ENCODE measurements around the gene MED13L.

MED13L gene

GRCh38 chr12:116131176-116131575 lies 146.3 kb downstream of the MED13L start:
- TF ChIP-seq CTCF (IDR thresholded peaks at IDR 0.05; ENCODE audit: low read depth, low read length, missing control alignments) = no peak
- DNase-seq (ENCODE audit: low read depth) = no peak
- H3K4me3 ChIP-seq (ENCODE audit: low read depth, low read length) = no peak overlapping the region

GRCh38 chr12:116130431-116130830 lies 147.1 kb downstream of the MED13L start:
- no peak for TF ChIP-seq CTCF (IDR thresholded peaks at IDR 0.05; ENCODE audit: low read depth, low read length, missing control alignments)
- no peak for DNase-seq (ENCODE audit: low read depth)
- H3K4me3 ChIP-seq (ENCODE audit: low read depth, low read length) = no peak overlapping the region

- H3K4me3 ChIP-seq (ENCODE audit: low read depth, low read length) = no peak overlapping the region
- DNase-seq (ENCODE audit: low read depth) = no peak
- no peak for TF ChIP-seq CTCF (IDR thresholded peaks at IDR 0.05; ENCODE audit: low read depth, low read length, missing control alignments)
These were observed 148.7 kb downstream of the MED13L start for GRCh38 chr12:116128779-116129178.

- no peak for TF ChIP-seq CTCF (IDR thresholded peaks at IDR 0.05; ENCODE audit: low read depth, low read length, missing control alignments)
- no peak overlapping the region for H3K4me3 ChIP-seq (ENCODE audit: low read depth, low read length)
- DNase-seq (ENCODE audit: low read depth) = no peak
These were observed 149.6 kb downstream of the MED13L start for GRCh38 chr12:116127859-116128258.

- TF ChIP-seq CTCF (IDR thresholded peaks at IDR 0.05; ENCODE audit: low read depth, low read length, missing control alignments) = no peak
- H3K4me3 ChIP-seq (ENCODE audit: low read depth, low read length) = no peak overlapping the region
- no peak for DNase-seq (ENCODE audit: low read depth)
These were observed 150.9 kb downstream of the MED13L start for GRCh38 chr12:116126610-116127009.

GRCh38 chr12:116125956-116126566 lies 151.4 kb downstream of the MED13L start:
- no peak for DNase-seq (ENCODE audit: low read depth)
- TF ChIP-seq CTCF (IDR thresholded peaks at IDR 0.05; ENCODE audit: low read depth, low read length, missing control alignments) = no peak
- no peak overlapping the region for H3K4me3 ChIP-seq (ENCODE audit: low read depth, low read length)

- no peak for DNase-seq (ENCODE audit: low read depth)
- TF ChIP-seq CTCF (IDR thresholded peaks at IDR 0.05; ENCODE audit: low read depth, low read length, missing control alignments) = no peak
- no peak overlapping the region for H3K4me3 ChIP-seq (ENCODE audit: low read depth, low read length)
These were observed 152.4 kb downstream of the MED13L start for GRCh38 chr12:116125084-116125483.

Data from GM12864 (cell line).